Tongue (tissue), 2 donors: ENCODE results near the gene ATG10. TPM values are rescaled to one million over a fixed set of nuclear protein-coding genes. Genes with fewer than 3 reads are reported as not detected.
A peak's percentile ranks its signal among the peaks of the same experiment; 100 is the strongest.
"Not testable (repeated sequence)": the region's sequence is repeated elsewhere in the genome, so short reads cannot be mapped to it uniquely, and the experiment has no call there.

Source experiments
- DNase-seq: peaks from one replicate; pipeline ENCODE4 v3.0.0-alpha.2; 2015
- total RNA-seq: library from RNA; depleted of rRNA; stranded (reverse); fragments of >200 nt; gene quantifications from one replicate; pipeline ENCODE4 v1.2.3, GENCODE V29; 2014

ATG10 gene
- total RNA-seq, 1 donor from 2014 or later = 11.3 TPM

DNA sequence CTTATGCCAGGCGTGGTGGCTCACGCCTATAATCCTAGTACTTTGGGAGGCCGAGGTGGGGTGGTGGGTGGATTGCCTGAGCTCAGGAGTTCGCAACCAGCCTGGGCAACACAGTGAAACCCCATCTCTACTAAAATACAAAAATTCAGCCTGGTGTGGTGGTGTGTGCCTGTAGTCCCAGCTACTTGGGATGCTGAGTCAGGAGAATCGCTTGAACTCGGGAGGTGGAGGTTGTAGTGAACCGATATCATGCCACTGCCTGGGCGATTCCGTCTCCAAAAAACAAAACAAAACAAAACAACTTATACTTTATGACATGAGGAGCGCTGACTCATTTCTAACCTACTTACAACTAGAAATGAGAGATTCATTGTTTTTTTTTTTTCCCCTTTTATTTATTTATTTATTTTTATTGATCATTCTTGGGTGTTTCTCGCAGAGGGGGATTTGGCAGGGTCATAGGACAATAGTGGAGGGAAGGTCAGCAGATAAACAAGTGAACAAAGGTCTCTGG is 10.4 kb downstream of the ATG10 start:
- not testable (repeated sequence) for DNase-seq

GRCh38 chr5:81983148-81983547 is 11.3 kb downstream of the ATG10 start:
- DNase-seq = not testable (repeated sequence)

DNA sequence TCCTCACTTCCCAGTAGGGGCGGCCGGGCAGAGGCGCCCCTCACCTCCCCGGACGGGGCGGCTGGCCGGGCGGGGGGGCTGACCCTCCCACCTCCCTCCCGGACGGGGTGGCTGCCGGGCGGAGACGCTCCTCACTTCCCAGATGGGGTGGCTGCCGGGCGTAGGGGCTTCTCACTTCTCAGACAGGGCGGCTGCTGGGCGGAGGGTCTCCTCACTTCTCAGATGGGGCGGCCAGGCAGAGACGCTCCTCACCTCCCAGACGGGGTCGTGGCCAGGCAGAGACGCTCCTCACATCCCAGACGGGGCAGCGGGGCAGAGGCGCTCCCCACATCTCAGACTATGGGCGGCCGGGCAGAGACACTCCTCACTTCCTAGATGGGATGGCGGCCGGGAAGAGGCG is 11.7 kb downstream of the ATG10 start:
- DNase-seq = not testable (repeated sequence)

GRCh38 chr5:81986126-81986525 is 14.3 kb downstream of the ATG10 start:
- no peak for DNase-seq

- DNase-seq = no peak
Observed at GRCh38 chr5:81989204-81989603, 17.4 kb downstream of the ATG10 start.

GRCh38 chr5:81994679-81995078 is 22.9 kb downstream of the ATG10 start:
- DNase-seq = no peak

GRCh38 chr5:81995407-81995806 is 23.6 kb downstream of the ATG10 start:
- no peak for DNase-seq

DNA sequence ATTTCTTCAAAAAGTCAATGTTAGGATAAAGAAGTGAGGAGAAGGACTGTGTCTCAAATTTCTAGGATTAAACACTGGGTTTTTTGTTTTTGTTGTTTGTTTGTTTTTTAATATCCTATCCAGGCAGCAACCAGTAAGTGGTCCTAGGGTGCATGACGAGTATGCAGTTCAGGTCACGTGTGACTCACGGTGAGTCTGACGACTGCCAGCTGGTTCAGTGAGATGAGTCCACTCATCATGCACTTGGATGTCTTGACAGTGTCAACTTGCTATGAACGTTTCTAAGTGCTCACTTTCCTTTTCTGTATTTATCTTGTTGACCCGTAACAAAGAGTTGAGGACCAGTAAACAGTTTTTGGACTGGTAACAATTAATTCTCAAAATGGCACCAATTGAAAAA is 32.7 kb downstream of the ATG10 start:
- DNase-seq = no peak

GRCh38 chr5:82009869-82010268 is 38.0 kb downstream of the ATG10 start:
- DNase-seq = not testable (repeated sequence)

GRCh38 chr5:82010696-82011095 is 38.9 kb downstream of the ATG10 start:
- no peak for DNase-seq

- DNase-seq = no peak
Observed at GRCh38 chr5:82011761-82012160, 39.9 kb downstream of the ATG10 start.

DNA sequence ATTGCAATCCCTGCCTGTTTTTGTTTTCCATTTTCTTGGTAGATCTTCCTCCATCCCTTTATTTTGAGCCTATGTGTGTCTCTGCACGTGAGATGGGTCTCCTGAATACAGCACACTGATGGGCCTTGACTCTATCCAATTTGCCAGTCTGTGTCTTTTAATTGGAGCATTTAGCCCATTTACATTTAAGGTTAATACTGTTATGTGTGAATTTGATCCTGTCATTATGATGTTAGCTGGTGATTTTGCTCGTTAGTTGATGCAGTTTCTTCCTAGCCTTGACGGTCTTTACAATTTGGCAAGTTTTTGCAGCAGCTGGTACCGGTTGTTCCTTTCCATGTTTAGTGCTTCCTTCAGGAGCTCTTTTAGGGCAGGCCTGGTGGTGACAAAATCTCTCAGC is 42.8 kb downstream of the ATG10 start:
- DNase-seq = not testable (repeated sequence)

DNA sequence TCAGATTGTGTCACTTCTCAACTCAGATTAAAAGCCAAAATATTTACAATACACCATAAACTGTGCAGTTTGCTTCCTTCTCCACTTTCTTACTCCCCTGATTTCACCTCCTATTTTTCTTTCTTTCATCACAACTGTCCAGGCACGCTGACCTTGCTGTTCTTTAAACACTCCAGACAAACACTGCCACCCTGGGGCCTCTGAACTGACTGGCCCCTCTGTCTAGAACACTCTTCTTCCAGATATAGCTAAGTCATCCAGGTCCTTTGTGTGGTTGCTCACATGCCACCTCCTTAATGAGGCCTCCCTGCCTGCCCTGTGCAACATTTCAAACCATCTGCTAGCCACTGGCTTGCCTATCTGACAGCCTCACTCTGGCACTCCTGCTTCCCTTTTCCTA is 46.6 kb downstream of the ATG10 start:
- peak; percentile 14 for DNase-seq

DNA sequence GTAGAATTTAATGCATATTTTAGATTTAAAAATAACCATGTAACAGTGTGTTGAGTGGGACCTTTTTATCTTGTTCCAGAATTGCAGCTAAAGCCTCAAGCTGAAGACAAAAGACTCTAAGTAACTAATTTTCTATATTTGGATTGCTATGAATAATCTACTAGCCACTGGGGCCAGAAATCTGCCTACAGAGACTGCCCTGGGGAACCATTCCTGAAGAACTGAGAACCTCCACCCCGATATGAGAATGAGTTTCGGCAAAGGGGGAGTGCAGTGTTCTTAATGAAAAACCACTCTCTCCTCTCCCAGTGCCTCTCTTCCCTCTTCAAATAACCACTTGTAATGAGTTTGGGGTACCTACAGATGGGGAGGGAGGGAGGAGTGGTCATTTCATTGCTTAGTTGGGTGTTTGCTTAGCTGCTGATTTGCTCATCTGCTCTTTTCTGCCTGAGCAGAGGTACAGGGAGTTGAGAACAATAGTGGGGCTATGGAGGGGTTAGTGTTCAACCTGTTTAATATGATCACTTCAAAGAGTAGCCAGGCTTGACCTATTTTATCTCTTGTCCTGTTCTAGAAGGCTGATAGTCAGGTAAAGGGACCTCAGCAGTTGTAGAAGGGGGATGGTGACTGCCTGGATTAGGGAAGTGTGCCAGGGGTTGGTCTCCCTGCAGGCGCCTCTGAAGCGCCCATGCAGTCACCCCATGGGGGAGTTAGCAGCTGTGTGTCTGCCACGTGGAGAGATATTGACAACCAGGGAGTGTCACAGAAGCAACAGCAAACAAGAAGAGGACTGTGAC is 47.7 kb downstream of the ATG10 start:
- DNase-seq = peak; percentile 27

GRCh38 chr5:82022499-82022898 is 50.7 kb downstream of the ATG10 start:
- no peak for DNase-seq

GRCh38 chr5:82023644-82024043 is 51.8 kb downstream of the ATG10 start:
- no peak for DNase-seq

DNA sequence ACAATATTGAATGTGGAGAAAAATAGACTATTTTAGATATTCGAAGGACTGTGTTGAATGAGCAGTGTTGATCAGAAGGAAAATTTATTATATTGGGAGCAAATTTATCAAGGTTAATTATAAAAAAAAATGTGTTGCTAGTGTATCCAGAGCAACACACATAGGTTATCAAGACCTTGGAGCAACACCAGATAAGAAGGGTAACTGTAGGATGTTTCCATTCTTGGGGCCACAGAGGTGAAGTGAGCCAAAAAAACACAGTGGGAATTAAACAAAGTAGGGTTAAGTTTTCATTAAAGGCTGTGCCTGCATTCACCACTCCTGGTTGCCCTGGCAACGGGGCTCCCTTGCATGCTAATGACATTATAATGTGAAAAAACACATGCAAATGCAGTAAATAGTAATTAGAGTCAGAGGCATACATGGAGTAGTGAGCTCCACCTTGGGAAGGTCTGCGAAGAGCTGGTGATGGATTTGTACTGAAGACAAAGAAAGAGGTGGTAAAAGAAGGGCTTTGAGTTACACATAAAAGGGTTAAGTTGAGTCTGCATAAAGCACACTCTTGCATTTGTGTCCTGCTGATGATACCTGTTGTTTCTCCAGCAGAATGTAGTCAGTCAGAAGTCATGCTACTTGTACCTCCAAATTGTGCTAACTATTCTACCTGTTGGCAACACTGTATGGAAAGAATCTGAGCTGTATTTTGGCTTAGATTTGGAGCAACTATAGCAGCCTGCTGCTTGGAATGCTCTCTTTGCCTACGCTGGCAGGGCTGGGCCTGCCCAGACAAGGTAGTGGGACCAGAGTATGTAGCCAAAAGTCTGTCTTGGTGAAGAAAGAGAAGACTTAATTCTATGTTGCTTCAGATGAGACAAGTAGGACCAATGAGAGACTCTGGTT is 59.6 kb downstream of the ATG10 start:
- peak; percentile 27 for DNase-seq

DNA sequence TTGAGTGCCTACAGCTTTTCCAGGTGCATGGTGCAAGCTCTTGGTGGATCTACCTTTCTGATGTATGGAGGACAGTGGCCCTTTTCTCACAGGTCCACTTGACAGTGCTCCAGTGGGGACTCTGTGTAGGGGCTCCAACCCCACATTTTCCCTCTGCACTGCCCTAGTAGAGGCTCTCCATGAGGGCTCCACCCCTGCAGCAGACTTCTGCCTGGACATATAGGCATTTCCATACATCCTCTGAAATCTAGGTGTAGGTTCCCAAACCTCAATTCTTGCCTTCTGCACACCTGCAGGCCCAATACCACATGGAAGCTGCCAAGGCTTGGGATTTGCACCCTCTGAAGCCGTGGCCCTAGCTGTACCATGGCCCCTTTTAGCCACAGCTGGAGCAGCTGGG is 71.1 kb downstream of the ATG10 start:
- DNase-seq = not testable (repeated sequence)

- DNase-seq = no peak
Observed at GRCh38 chr5:82044010-82044409, 72.2 kb downstream of the ATG10 start.

DNA sequence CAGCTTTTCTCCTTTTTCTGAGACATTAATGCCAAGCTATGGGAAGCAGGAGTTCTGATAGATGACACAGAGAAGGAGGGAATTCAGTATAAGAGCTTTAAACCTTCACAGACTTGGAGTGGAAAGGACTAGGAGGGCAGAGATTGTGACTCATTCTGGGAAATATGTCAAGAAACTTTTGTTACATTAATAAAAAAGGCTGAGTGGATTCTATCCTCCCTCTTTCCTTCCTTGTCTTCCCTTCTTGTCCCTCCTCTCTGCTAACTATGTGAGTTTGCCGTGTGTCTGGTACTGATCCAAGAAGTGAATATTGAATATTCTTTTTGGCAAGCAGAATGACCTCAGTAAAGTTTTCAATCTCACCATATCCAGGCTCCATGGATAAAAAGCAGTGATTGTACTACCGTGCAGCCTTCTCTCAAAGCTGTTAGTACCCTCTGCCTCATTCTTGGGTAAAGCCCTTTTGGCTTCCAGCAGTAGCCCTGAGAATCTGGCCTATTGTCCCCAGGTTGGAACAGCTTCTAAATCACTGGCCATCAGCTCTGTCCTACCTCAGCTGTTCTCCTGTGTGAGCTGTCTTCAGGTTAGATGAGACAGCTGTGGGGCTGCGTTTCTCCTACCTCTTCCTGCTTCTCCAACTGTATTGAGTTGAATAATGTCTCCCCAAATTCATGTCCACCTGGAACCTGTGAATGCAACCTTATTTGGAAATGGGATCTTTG is 73.9 kb downstream of the ATG10 start:
- DNase-seq = peak; percentile 13

GRCh38 chr5:82046276-82046647 is 74.4 kb downstream of the ATG10 start:
- DNase-seq = no peak

DNA sequence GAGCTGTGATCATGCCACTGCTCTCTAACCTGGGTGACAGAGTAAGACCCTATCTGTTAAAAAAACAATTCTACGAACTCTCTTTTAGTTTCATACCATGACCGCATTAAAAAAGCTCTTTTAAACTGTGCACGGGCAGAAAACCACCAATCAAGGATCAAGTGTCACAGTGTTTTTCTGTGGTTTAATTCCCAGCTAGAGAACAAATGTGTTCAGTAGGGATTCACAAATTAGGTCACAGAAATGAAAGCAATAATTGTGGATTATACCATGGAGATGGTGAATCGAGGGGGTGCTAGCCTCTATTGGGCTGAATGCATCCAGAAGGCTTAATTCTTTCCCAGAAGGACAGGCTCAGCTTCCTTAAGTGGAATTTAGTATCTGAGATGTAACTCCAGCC is 79.1 kb downstream of the ATG10 start:
- DNase-seq = no peak
